HepG2 (cell line): Measurements from ENCODE around the gene ASCC2. TPM values are rescaled to one million over a fixed set of nuclear protein-coding genes. Genes with fewer than 3 reads are reported as not detected.

ENCODE experiments used
- FOXA3 ChIP-seq: IDR thresholded peaks from 2 replicates; pipeline ENCODE4 v1.6.1; 2016; ENCODE audit warnings: missing genetic modification reagents, missing compliant biosample characterization
- GATAD1 ChIP-seq: IDR thresholded peaks from 2 replicates; pipeline ENCODE4 v1.6.1; 2016; ENCODE audit warnings: missing genetic modification reagents, missing compliant biosample characterization
- HNRNPK ChIP-seq: fragments of 200-400 bp; formaldehyde crosslinking; IDR thresholded peaks from 2 replicates; pipeline ENCODE4 v1.6.1; 2018; ENCODE audit warnings: low read length, low read depth, moderate library complexity, mild to moderate bottlenecking; ENCODE audit not compliant: poor library complexity, severe bottlenecking
- ISX ChIP-seq: sonication (generic); formaldehyde crosslinking; conservative IDR thresholded peaks from 2 replicates; pipeline ENCODE4 v1.5.0; 2020; ENCODE audit warnings: missing genetic modification reagents
- MXI1 ChIP-seq: IDR thresholded peaks from 3 replicates; pipeline ENCODE4 v1.6.1; 2012; ENCODE audit warnings: low read depth, low read length, inconsistent platforms, borderline replicate concordance
- NFIB ChIP-seq: sonication (generic); formaldehyde crosslinking; IDR thresholded peaks from 2 replicates; pipeline ENCODE4 v1.9.0; 2021; ENCODE audit warnings: missing genetic modification reagents, mild to moderate bottlenecking, borderline replicate concordance
- NR2F6 ChIP-seq, 2 experiments: IDR thresholded peaks; 2 replicates each; pipeline ENCODE4 v1.6.1; 2016; ENCODE audit warnings: antibody characterized with exemption in 1 of 2, mild to moderate bottlenecking in 1 of 2
- PHB2 ChIP-seq: fragments of 450-650 bp; IDR thresholded peaks from 2 replicates; pipeline ENCODE4 v1.6.1; 2018; ENCODE audit not compliant: partially characterized antibody
- SAFB2 ChIP-seq: sonication (generic); formaldehyde crosslinking; IDR thresholded peaks from 2 replicates; pipeline ENCODE4 v1.5.1; 2020; ENCODE audit warnings: missing genetic modification reagents, low read depth, mild to moderate bottlenecking, borderline replicate concordance
- SP5 ChIP-seq: IDR thresholded peaks from 2 replicates; pipeline ENCODE4 v1.6.1; 2016; ENCODE audit warnings: low read depth, borderline replicate concordance
- TAF1 ChIP-seq: sonication (generic); formaldehyde crosslinking; IDR thresholded peaks from 2 replicates; pipeline ENCODE4 v1.4.0; 2020; ENCODE audit warnings: missing genetic modification reagents
- TEAD3 ChIP-seq: optimal IDR thresholded peaks from 2 replicates; pipeline ENCODE3; 2016; ENCODE audit warnings: borderline replicate concordance
- THYN1 ChIP-seq: sonication (generic); formaldehyde crosslinking; IDR thresholded peaks from 2 replicates; pipeline ENCODE4 v1.8.1; 2023; ENCODE audit warnings: low read depth, mild to moderate bottlenecking, moderate library complexity, missing genetic modification reagents, borderline replicate concordance
- ZNF3 ChIP-seq: IDR thresholded peaks from 2 replicates; pipeline ENCODE4 v1.7.0; 2017; ENCODE audit warnings: inconsistent platforms
- ZNF552 ChIP-seq: sonication (generic); formaldehyde crosslinking; IDR thresholded peaks from 2 replicates; pipeline ENCODE4 v1.9.0; 2022; ENCODE audit warnings: missing genetic modification reagents, mild to moderate bottlenecking, borderline replicate concordance
- ZNF788 ChIP-seq: sonication (generic); formaldehyde crosslinking; IDR thresholded peaks from 2 replicates; pipeline ENCODE4 v1.5.0; 2020; ENCODE audit warnings: mild to moderate bottlenecking, missing genetic modification reagents, borderline replicate concordance
- polyA plus RNA-seq, 8 experiments: library from polyadenylated mRNA; depleted of rRNA in 3 of 8; stranded (reverse) in 7 of 8; unstranded in 1 of 8; fragments of >200 nt; fragmentation: Illumina TruSeq in 4 of 8; extraction: Trizol in 4 of 8; gene quantifications; 2 replicates each; pipeline versions ENCODE4 v1.2.1 to v1.2.3, GENCODE V29; 2011 to 2016; ENCODE audit warnings: low read depth in 4 of 8, missing spikeins in 1 of 8, mixed read lengths in 1 of 8; ENCODE audit not compliant: insufficient read depth in 1 of 8
- total RNA-seq, 5 experiments: library from RNA; depleted of rRNA; stranded (reverse); fragments of >200 nt; fragmentation: Illumina TruSeq; extraction: Trizol; gene quantifications; 2 replicates each; pipeline ENCODE4 v1.2.3, GENCODE V29; 2016; ENCODE audit warnings: low read depth in 1 of 5
- TF ChIP-seq, protein P1 (sequence below): sonication (generic); formaldehyde crosslinking; IDR thresholded peaks from 2 replicates; pipeline ENCODE4 v1.4.0; 2020; ENCODE audit warnings: missing genetic modification reagents, borderline replicate concordance
- TF ChIP-seq, protein P2 (sequence below): sonication (generic); formaldehyde crosslinking; conservative IDR thresholded peaks from 2 replicates; pipeline ENCODE4 v1.4.0; 2020; ENCODE audit warnings: missing genetic modification reagents
- TF ChIP-seq, protein P3 (sequence below): IDR thresholded peaks from 2 replicates; pipeline ENCODE4 v1.6.1; 2016
- TF ChIP-seq, protein P4 (sequence below): sonication (generic); formaldehyde crosslinking; IDR thresholded peaks from 2 replicates; pipeline ENCODE4 v1.8.0; 2022; ENCODE audit warnings: mild to moderate bottlenecking, missing genetic modification reagents

ASCC2 gene
- total and polyA plus RNA-seq, 2 of the 13 experiments (the other 11 are each of a cell fraction or from before 2014, with no cell fraction given): 26.2 to 26.3 TPM

DNA sequence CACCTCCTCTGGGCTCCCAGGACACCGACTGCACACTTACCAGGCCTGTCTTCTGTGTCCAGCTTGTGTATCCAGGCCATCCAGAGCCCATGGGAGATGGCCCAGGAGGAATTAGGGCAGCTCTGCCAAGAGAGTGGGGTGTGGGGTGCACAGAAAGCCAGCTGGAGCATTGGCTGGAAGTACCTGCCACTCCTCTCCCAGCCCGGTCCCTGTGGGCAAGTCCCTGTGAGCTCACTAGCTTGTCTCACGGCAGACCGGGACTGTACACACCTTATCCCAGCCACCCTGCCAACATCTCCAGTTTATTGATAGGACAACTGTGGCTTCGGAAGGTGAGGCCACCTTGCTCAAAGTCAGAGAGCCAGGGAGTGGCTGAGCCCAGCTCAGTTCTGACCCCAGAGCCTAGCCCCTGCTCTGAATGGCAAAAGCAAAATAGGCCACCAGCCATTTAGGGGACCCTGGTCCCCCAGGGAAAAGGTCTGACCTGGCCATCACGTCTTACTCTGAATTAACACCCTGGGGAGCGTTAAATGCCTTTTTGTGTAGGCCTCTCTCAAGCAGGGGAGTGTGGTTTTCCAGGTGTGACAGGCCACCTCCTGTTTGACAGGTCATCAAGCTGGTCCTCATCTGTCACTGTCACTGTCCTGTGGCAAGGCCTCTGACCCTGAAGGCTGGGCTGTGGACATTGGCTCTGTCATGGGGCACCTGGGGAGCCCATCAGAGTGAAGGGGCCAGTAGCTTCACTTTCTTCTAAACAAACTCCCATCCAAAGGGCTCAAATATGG is 55.8 kb downstream of the ASCC2 start (continued):
- TF ChIP-seq, protein P1, sequence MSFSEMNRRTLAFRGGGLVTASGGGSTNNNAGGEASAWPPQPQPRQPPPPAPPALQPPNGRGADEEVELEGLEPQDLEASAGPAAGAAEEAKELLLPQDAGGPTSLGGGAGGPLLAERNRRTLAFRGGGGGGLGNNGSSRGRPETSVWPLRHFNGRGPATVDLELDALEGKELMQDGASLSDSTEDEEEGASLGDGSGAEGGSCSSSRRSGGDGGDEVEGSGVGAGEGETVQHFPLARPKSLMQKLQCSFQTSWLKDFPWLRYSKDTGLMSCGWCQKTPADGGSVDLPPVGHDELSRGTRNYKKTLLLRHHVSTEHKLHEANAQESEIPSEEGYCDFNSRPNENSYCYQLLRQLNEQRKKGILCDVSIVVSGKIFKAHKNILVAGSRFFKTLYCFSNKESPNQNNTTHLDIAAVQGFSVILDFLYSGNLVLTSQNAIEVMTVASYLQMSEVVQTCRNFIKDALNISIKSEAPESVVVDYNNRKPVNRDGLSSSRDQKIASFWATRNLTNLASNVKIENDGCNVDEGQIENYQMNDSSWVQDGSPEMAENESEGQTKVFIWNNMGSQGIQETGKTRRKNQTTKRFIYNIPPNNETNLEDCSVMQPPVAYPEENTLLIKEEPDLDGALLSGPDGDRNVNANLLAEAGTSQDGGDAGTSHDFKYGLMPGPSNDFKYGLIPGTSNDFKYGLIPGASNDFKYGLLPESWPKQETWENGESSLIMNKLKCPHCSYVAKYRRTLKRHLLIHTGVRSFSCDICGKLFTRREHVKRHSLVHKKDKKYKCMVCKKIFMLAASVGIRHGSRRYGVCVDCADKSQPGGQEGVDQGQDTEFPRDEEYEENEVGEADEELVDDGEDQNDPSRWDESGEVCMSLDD (CRISPR knock-in tag): no peak
- no peak for TF ChIP-seq HNRNPK
- no peak for TF ChIP-seq PHB2
- TF ChIP-seq, protein P2, sequence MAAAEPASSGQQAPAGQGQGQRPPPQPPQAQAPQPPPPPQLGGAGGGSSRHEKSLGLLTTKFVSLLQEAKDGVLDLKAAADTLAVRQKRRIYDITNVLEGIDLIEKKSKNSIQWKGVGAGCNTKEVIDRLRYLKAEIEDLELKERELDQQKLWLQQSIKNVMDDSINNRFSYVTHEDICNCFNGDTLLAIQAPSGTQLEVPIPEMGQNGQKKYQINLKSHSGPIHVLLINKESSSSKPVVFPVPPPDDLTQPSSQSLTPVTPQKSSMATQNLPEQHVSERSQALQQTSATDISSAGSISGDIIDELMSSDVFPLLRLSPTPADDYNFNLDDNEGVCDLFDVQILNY (CRISPR knock-in tag): no peak
- TF ChIP-seq, protein P3, sequence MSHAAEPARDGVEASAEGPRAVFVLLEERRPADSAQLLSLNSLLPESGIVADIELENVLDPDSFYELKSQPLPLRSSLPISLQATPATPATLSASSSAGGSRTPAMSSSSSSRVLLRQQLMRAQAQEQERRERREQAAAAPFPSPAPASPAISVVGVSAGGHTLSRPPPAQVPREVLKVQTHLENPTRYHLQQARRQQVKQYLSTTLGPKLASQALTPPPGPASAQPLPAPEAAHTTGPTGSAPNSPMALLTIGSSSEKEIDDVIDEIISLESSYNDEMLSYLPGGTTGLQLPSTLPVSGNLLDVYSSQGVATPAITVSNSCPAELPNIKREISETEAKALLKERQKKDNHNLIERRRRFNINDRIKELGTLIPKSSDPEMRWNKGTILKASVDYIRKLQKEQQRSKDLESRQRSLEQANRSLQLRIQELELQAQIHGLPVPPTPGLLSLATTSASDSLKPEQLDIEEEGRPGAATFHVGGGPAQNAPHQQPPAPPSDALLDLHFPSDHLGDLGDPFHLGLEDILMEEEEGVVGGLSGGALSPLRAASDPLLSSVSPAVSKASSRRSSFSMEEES: no peak
- no peak for TF ChIP-seq NFIB
- TF ChIP-seq, protein P4, sequence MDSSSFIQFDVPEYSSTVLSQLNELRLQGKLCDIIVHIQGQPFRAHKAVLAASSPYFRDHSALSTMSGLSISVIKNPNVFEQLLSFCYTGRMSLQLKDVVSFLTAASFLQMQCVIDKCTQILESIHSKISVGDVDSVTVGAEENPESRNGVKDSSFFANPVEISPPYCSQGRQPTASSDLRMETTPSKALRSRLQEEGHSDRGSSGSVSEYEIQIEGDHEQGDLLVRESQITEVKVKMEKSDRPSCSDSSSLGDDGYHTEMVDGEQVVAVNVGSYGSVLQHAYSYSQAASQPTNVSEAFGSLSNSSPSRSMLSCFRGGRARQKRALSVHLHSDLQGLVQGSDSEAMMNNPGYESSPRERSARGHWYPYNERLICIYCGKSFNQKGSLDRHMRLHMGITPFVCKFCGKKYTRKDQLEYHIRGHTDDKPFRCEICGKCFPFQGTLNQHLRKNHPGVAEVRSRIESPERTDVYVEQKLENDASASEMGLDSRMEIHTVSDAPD (CRISPR knock-in tag): no peak
- TF ChIP-seq THYN1 (CRISPR knock-in tag): no peak
- no peak for TF ChIP-seq ISX
- no peak for TF ChIP-seq TEAD3 (CRISPR knock-in tag)
- TF ChIP-seq SP5 (CRISPR knock-in tag): peak; percentile 22; the same call in 1 of the 2 replicates
- peak; percentile 70; the same call in 1 of the 2 replicates for TF ChIP-seq ZNF788 (CRISPR knock-in tag)
- peak; percentile 64 for TF ChIP-seq NR2F6 (IDR thresholded peaks at IDR 0.05)
- peak; percentile 72; the same call in 1 of the 2 replicates for TF ChIP-seq NR2F6 (CRISPR knock-in tag; IDR thresholded peaks at IDR 0.05)
- peak; percentile 33; the same call in 1 of the 2 replicates for TF ChIP-seq FOXA3 (CRISPR knock-in tag)
- no peak for TF ChIP-seq SAFB2 (CRISPR knock-in tag)
- TF ChIP-seq ZNF3 (CRISPR knock-in tag): no peak
- no peak for TF ChIP-seq ZNF552 (CRISPR knock-in tag)
- TF ChIP-seq GATAD1 (CRISPR knock-in tag): no peak
- TF ChIP-seq TAF1: no peak
- TF ChIP-seq MXI1: peak; percentile 21; the same call in 1 of the 3 replicates
